Loucy (cell line): ENCODE results near the gene CUX1.

Experiments
- H2AFZ ChIP-seq: fragments of 200-600 bp; sonication (generic); 2 replicates; pipeline ENCODE4 v1.6.0; 2016; ENCODE audit warnings: antibody characterized with exemption, mild to moderate bottlenecking, low read length, moderate library complexity
- H3F3A ChIP-seq: fragments of 200-600 bp; 2 replicates; pipeline ENCODE4 v1.6.0; 2016; ENCODE audit warnings: antibody characterized with exemption, low read depth, mild to moderate bottlenecking
- H3K27me3 ChIP-seq: fragments of 200-600 bp; sonication (generic); 2 replicates; pipeline ENCODE4 v1.6.1; 2014; ENCODE audit warnings: low read length, mild to moderate bottlenecking; ENCODE audit not compliant: insufficient read depth, poor library complexity, severe bottlenecking
- H3K36me3 ChIP-seq: fragments of 200-600 bp; sonication (generic); 2 replicates; pipeline ENCODE4 v1.6.1; 2016; ENCODE audit warnings: low read length; ENCODE audit not compliant: insufficient read depth
- H3K4me1 ChIP-seq: fragments of 200-600 bp; sonication (generic); 2 replicates; pipeline ENCODE4 v1.5.1; 2014; ENCODE audit warnings: low read length, mild to moderate bottlenecking; ENCODE audit not compliant: insufficient read depth, poor library complexity, severe bottlenecking
- H3K4me2 ChIP-seq: fragments of 200-600 bp; sonication (generic); 2 replicates; pipeline ENCODE4 v1.6.0; 2014; ENCODE audit warnings: antibody characterized with exemption, low read length, low read depth, mild to moderate bottlenecking; ENCODE audit not compliant: poor library complexity, severe bottlenecking
- H3K4me3 ChIP-seq: fragments of 200-600 bp; sonication (generic); 2 replicates; pipeline ENCODE4 v1.5.1; 2014; ENCODE audit warnings: low read length, mild to moderate bottlenecking, mixed read lengths; ENCODE audit not compliant: poor library complexity, severe bottlenecking
- H3K79me2 ChIP-seq: fragments of 200-600 bp; sonication (generic); 2 replicates; pipeline ENCODE4 v1.6.1; 2014; ENCODE audit warnings: low read length; ENCODE audit not compliant: insufficient read depth
- H3K9ac ChIP-seq: fragments of 200-600 bp; sonication (generic); 2 replicates; pipeline ENCODE4 v1.6.0; 2014; ENCODE audit warnings: mild to moderate bottlenecking, low read depth, low read length, moderate library complexity; ENCODE audit not compliant: poor library complexity, severe bottlenecking
- H3K9me2 ChIP-seq: fragments of 200-600 bp; sonication (generic); replicated peaks from 2 replicates; pipeline ENCODE4 v1.6.1; 2016; ENCODE audit warnings: low read depth, low read length, mixed read lengths
- H3K9me3 ChIP-seq: fragments of 200-600 bp; sonication (generic); 2 replicates; pipeline ENCODE4 v1.6.1; 2014; ENCODE audit warnings: mild to moderate bottlenecking, antibody characterized with exemption, low read length, low read depth; ENCODE audit not compliant: insufficient read depth
- H4K20me1 ChIP-seq: fragments of 200-600 bp; sonication (generic); 2 replicates; pipeline ENCODE4 v1.6.0; 2014; ENCODE audit warnings: antibody characterized with exemption, low read length, mild to moderate bottlenecking; ENCODE audit not compliant: insufficient read depth, poor library complexity, severe bottlenecking
- CTCF ChIP-seq: fragments of 200-600 bp; sonication (generic); conservative IDR thresholded peaks from 2 replicates; pipeline ENCODE4 v1.5.1; 2014; ENCODE audit warnings: mild to moderate bottlenecking, antibody characterized with exemption, low read length
- EZH2phosphoT487 ChIP-seq: fragments of 200-600 bp; IDR thresholded peaks from 2 replicates; pipeline ENCODE4 v1.6.1; 2018; ENCODE audit warnings: antibody characterized with exemption, mild to moderate bottlenecking, moderate library complexity, borderline replicate concordance

Gene CUX1

DNA sequence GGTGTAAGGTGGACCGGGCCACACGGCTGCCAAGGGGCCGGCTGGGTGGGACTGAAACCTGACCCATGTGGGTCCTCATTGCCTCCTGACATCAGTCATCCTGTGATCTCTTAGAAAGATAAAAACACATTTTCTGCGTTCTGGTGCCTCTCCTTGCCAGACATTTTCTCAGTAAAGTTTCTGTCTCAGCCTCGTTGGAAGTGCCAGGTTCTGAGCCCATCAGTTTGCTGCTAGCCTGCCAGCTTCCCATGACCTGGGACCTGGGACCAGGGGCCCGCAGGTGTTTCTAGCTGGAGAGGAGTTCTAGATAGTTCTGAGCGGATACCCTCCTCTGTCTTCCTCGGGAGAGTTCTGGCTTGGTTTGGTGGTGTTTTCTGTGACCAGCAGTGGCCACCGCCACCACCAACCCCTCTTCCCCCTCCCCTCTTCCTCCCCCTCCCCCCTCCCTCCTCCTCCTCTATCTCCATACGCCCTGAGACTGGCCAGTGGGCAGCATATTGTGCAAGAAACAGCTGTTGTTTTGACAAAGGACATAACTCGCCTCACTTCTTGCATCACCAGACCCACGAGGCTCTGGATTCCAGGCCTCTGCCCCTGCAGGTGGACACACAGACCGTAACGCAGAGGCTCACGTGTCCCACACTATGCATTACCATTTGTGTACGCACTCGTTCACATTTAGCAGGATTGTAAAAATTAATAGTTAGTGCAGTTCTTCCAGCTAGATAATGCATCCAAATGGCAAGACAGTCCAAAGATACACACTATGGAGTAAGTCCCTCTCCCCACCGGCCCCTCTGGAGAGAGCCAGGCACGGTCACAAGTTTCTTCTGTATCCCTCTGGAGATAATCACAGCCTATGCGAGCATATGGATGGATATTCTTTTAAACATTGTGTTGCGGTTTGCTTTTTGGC is 94.6 kb downstream of the CUX1 start:
- TF ChIP-seq EZH2phosphoT487 (no peak), CTCF (no peak)
- H3K9me3 ChIP-seq = no peaks in the 10 kb centered on the region
- peaks cover 92% of the 10 kb centered on the region for H3K79me2 ChIP-seq
- H3K36me3 ChIP-seq = peaks cover 13% of the 10 kb centered on the region; the same call in 1 of the 2 replicates
- no peaks in the 10 kb centered on the region for H3F3A ChIP-seq
- no peaks in the 10 kb centered on the region for H3K4me1 ChIP-seq
- no peak overlapping the region for H2AFZ ChIP-seq
- H3K9ac ChIP-seq = no peak overlapping the region
- H3K9me2 ChIP-seq = no peaks in the 10 kb centered on the region
- no peaks in the 10 kb centered on the region for H3K27me3 ChIP-seq
- no peak overlapping the region for H3K4me2 ChIP-seq
- H3K4me3 ChIP-seq = no peak overlapping the region
- H4K20me1 ChIP-seq = peaks cover 70% of the 10 kb centered on the region

GRCh38 chr7:101912716-101913110 is 95.3 kb downstream of the CUX1 start:
- Histone ChIP-seq H4K20me1 (peaks cover 72% of the 10 kb centered on the region), H3K4me2 (no peak overlapping the region), H3K79me2 (peaks cover 90% of the 10 kb centered on the region)

DNA sequence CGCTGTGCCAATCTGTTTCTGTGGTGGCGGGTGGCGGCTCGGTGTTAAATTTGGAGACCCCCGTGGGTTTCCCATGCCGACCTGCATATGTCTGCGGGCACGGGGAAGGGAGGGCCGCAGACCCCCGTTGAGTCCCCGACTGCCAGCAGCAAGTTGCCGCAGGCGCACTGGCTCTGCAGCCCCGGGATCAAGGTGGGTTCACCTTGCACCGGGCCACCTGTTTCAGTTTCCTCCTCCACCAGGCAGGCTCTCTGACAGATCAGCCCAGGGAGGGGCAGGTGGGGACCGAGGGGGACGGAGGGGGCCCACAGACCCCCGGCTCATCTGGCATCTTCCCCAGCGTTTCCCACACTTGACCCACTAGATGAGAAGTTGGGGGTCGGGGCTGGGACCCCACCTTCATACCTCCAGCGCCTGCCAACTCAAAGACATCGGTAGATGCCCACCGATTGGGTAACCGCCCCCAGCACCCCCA is 95.9 kb downstream of the CUX1 start:
- no peak overlapping the region for H3K4me3 ChIP-seq
- no peaks in the 10 kb centered on the region for H3K4me1 ChIP-seq
- TF ChIP-seq CTCF = no peak
- no peak for TF ChIP-seq EZH2phosphoT487
- no peaks in the 10 kb centered on the region for H3K9me3 ChIP-seq
- no peak overlapping the region for H3K9ac ChIP-seq
- no peak overlapping the region for H3K4me2 ChIP-seq
- H4K20me1 ChIP-seq = peaks cover 70% of the 10 kb centered on the region
- no peaks in the 10 kb centered on the region for H3F3A ChIP-seq
- H3K27me3 ChIP-seq = no peaks in the 10 kb centered on the region
- H3K79me2 ChIP-seq = peaks cover 90% of the 10 kb centered on the region
- no peak overlapping the region for H2AFZ ChIP-seq
- peaks cover 26% of the 10 kb centered on the region; the same call in 1 of the 2 replicates for H3K36me3 ChIP-seq
- H3K9me2 ChIP-seq = no peaks in the 10 kb centered on the region

More at GRCh38 chr7:101912716-101913110, 95.3 kb downstream of the CUX1 start:
- no peaks in the 10 kb centered on the region for H3K9me2 ChIP-seq
- H3K9me3 ChIP-seq = no peaks in the 10 kb centered on the region
- no peaks in the 10 kb centered on the region for H3K4me1 ChIP-seq
- H3K9ac ChIP-seq = no peak overlapping the region
- H3F3A ChIP-seq = no peaks in the 10 kb centered on the region
- TF ChIP-seq EZH2phosphoT487 (no peak), CTCF (no peak)
- H3K27me3 ChIP-seq = no peaks in the 10 kb centered on the region
- H2AFZ ChIP-seq = no peak overlapping the region
- H3K4me3 ChIP-seq = no peak overlapping the region
- H3K36me3 ChIP-seq = peaks cover 20% of the 10 kb centered on the region; the same call in 1 of the 2 replicates
